Loucy (cell line): Measurements from ENCODE around the gene NEK8.

Experiments
- H2AFZ ChIP-seq: fragments of 200-600 bp; sonication (generic); 2 replicates; pipeline ENCODE4 v1.6.0; 2016; ENCODE audit warnings: antibody characterized with exemption, mild to moderate bottlenecking, low read length, moderate library complexity
- H3F3A ChIP-seq: fragments of 200-600 bp; 2 replicates; pipeline ENCODE4 v1.6.0; 2016; ENCODE audit warnings: antibody characterized with exemption, low read depth, mild to moderate bottlenecking
- H3K27me3 ChIP-seq: fragments of 200-600 bp; sonication (generic); 2 replicates; pipeline ENCODE4 v1.6.1; 2014; ENCODE audit warnings: low read length, mild to moderate bottlenecking; ENCODE audit not compliant: insufficient read depth, poor library complexity, severe bottlenecking
- H3K36me3 ChIP-seq: fragments of 200-600 bp; sonication (generic); 2 replicates; pipeline ENCODE4 v1.6.1; 2016; ENCODE audit warnings: low read length; ENCODE audit not compliant: insufficient read depth
- H3K4me1 ChIP-seq: fragments of 200-600 bp; sonication (generic); 2 replicates; pipeline ENCODE4 v1.5.1; 2014; ENCODE audit warnings: low read length, mild to moderate bottlenecking; ENCODE audit not compliant: insufficient read depth, poor library complexity, severe bottlenecking
- H3K4me2 ChIP-seq: fragments of 200-600 bp; sonication (generic); 2 replicates; pipeline ENCODE4 v1.6.0; 2014; ENCODE audit warnings: antibody characterized with exemption, low read length, low read depth, mild to moderate bottlenecking; ENCODE audit not compliant: poor library complexity, severe bottlenecking
- H3K4me3 ChIP-seq: fragments of 200-600 bp; sonication (generic); 2 replicates; pipeline ENCODE4 v1.5.1; 2014; ENCODE audit warnings: low read length, mild to moderate bottlenecking, mixed read lengths; ENCODE audit not compliant: poor library complexity, severe bottlenecking
- H3K79me2 ChIP-seq: fragments of 200-600 bp; sonication (generic); 2 replicates; pipeline ENCODE4 v1.6.1; 2014; ENCODE audit warnings: low read length; ENCODE audit not compliant: insufficient read depth
- H3K9ac ChIP-seq: fragments of 200-600 bp; sonication (generic); 2 replicates; pipeline ENCODE4 v1.6.0; 2014; ENCODE audit warnings: mild to moderate bottlenecking, low read depth, low read length, moderate library complexity; ENCODE audit not compliant: poor library complexity, severe bottlenecking
- H3K9me2 ChIP-seq: fragments of 200-600 bp; sonication (generic); replicated peaks from 2 replicates; pipeline ENCODE4 v1.6.1; 2016; ENCODE audit warnings: low read depth, low read length, mixed read lengths
- H3K9me3 ChIP-seq: fragments of 200-600 bp; sonication (generic); 2 replicates; pipeline ENCODE4 v1.6.1; 2014; ENCODE audit warnings: mild to moderate bottlenecking, antibody characterized with exemption, low read length, low read depth; ENCODE audit not compliant: insufficient read depth
- H4K20me1 ChIP-seq: fragments of 200-600 bp; sonication (generic); 2 replicates; pipeline ENCODE4 v1.6.0; 2014; ENCODE audit warnings: antibody characterized with exemption, low read length, mild to moderate bottlenecking; ENCODE audit not compliant: insufficient read depth, poor library complexity, severe bottlenecking
- EZH2phosphoT487 ChIP-seq: fragments of 200-600 bp; IDR thresholded peaks from 2 replicates; pipeline ENCODE4 v1.6.1; 2018; ENCODE audit warnings: antibody characterized with exemption, mild to moderate bottlenecking, moderate library complexity, borderline replicate concordance
- TF ChIP-seq, protein P1 (sequence below): fragments of 200-600 bp; sonication (generic); conservative IDR thresholded peaks from 2 replicates; pipeline ENCODE4 v1.5.1; 2014; ENCODE audit warnings: mild to moderate bottlenecking, antibody characterized with exemption, low read length

NEK8 gene

DNA sequence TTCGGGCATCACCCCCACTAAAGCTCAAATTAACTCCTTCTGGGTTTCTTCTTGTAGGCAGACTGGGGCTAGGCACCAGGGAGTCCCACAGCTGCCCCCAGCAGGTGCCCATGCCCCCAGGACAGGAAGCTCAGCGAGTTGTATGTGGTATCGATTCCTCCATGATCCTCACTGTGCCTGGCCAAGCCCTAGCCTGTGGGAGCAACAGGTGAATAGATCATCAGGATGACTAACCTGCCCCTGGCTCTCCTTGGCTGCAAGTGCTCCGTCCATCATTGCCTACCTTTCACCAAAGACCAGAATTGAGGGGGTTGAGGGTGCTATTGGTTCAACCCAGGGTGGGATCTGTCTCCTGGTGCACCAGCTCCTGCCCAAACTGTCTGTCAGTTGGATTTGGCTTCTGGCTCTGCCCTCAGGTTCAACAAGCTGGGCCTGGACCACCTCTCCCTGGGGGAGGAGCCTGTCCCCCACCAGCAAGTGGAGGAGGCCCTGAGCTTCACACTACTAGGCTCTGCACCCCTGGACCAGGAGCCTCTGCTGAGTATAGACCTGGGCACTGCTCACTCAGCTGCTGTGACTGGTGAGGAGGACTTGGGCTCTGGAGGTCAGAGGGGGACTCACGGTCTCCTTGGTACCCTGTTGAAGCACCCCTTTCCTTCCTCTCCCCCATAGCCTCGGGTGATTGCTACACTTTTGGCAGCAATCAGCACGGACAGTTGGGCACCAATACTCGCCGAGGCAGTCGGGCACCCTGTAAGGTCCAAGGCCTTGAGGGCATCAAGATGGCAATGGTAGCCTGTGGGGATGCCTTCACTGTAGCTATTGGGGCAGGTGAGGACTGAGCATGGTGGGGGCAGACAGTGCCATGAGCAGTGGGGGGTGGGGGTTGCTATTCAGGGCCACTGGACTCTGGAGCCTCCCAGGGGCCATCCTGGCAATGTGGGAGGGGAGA, 12.1 kb downstream of the NEK8 start:
- no peak for TF ChIP-seq EZH2phosphoT487
- TF ChIP-seq, protein P1, sequence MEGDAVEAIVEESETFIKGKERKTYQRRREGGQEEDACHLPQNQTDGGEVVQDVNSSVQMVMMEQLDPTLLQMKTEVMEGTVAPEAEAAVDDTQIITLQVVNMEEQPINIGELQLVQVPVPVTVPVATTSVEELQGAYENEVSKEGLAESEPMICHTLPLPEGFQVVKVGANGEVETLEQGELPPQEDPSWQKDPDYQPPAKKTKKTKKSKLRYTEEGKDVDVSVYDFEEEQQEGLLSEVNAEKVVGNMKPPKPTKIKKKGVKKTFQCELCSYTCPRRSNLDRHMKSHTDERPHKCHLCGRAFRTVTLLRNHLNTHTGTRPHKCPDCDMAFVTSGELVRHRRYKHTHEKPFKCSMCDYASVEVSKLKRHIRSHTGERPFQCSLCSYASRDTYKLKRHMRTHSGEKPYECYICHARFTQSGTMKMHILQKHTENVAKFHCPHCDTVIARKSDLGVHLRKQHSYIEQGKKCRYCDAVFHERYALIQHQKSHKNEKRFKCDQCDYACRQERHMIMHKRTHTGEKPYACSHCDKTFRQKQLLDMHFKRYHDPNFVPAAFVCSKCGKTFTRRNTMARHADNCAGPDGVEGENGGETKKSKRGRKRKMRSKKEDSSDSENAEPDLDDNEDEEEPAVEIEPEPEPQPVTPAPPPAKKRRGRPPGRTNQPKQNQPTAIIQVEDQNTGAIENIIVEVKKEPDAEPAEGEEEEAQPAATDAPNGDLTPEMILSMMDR: no peak
- Histone ChIP-seq H4K20me1 (peaks cover 6% of the 10 kb centered on the region), H2AFZ (no peak overlapping the region), H3K4me2 (no peak overlapping the region), H3K27me3 (no peaks in the 10 kb centered on the region), H3K9me2 (no peaks in the 10 kb centered on the region), H3F3A (no peaks in the 10 kb centered on the region), H3K9ac (no peak overlapping the region), H3K4me3 (no peak overlapping the region), H3K9me3 (no peaks in the 10 kb centered on the region), H3K4me1 (peaks cover 25% of the 10 kb centered on the region), H3K36me3 (no peaks in the 10 kb centered on the region), H3K79me2 (peaks cover 18% of the 10 kb centered on the region)

DNA sequence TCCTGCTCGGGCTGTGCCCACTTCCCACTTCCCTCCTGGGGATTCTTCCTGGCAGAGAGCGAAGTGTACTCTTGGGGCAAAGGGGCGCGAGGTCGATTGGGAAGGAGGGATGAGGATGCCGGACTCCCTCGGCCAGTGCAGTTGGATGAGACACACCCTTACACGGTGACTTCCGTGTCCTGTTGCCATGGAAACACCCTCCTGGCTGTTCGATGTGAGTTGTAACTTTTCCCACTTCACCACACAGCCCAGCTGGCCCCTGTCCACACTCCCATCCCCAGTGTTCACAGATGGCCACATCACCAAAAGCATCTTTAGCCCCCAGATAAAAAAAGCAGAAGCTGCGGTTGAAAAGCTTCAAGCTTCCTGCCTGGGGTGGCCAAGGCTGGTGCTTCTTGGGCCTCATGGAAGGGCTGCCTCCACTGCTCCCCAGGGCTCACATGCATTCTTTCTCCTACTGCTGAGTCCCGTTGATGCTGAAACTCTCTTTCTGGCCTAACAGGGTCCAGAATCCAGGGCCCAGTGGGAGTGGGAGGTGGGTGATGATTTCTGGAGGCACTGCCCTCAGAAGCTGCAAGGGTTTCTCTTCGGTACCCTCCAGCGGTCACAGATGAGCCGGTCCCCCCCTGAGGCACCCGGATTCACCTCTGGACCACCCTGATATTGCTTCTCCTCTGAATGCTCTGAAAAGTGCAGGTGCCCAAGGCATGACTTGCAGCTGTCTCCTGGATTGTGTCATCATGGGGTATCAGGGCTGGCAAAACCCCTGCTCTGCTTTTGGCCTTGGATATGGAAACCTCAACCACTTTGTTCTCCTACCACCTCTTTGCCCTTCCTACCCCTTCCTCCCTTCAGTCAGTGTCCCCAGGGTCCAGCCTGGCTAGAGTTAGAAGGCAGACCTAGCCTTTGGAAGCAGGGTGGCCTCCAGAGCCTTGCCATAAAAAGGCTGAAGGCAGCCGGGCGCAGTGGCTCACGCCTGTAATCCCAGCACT, 13.1 kb downstream of the NEK8 start:
- no peaks in the 10 kb centered on the region for H3F3A ChIP-seq
- no peak overlapping the region for H3K9ac ChIP-seq

More for the DNA sequence above, 13.1 kb downstream of the NEK8 start:
- Histone ChIP-seq H3K27me3 (no peaks in the 10 kb centered on the region), H3K4me2 (no peak overlapping the region), H3K4me1 (peaks cover 35% of the 10 kb centered on the region), H3K4me3 (no peak overlapping the region), H3K36me3 (no peaks in the 10 kb centered on the region), H4K20me1 (peaks cover 16% of the 10 kb centered on the region), H3K9me3 (no peaks in the 10 kb centered on the region), H3K9me2 (no peaks in the 10 kb centered on the region), H3K79me2 (peaks cover 28% of the 10 kb centered on the region), H2AFZ (no peak overlapping the region)
- TF ChIP-seq, protein P1: no peak
- no peak for TF ChIP-seq EZH2phosphoT487
